ENCODE data around the gene LTF. TPM values are rescaled to one million over a fixed set of nuclear protein-coding genes. Genes with fewer than 3 reads are reported as not detected.
A peak's percentile ranks its signal among the peaks of the same experiment; 100 is the strongest.

Gene LTF
- total and polyA plus RNA-seq, 9 of the 15 experiments (the other 6 are each of a cell fraction or from before 2014, with no cell fraction given) = 0.07 TPM; not detected in 8

DNA sequence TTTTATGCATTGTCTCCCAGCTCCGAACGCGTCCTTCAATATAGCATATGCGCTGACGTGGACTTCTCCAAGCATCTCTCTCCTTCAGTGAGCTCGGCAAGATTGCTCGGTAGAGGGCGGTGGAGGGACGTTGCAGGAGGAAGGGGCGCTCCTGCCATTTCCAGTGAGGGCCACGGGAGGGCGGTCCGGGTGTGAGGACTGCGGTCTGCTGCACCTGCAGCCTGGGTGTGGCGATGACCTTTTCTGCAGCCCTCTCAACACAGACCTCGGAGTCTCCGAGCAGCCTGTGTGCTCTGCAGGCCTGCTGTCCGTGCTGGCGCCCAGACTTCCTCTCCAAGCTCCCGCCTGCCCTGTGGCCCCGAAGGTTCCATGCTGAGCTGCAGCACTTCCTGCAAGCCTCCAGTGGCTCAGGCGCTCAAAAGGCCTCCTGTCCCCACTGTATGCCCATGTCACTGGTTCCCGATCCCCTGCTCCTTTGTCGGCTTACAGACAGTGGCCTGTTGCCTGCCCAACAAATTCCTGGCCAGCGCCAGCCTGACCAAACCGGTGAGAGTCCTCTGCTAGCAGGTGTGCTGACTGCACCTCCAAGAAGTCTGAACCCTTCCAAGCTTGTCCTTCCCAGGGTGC lies 24.1 kb upstream of the LTF start (continued):
- TF ChIP-seq, protein P1, sequence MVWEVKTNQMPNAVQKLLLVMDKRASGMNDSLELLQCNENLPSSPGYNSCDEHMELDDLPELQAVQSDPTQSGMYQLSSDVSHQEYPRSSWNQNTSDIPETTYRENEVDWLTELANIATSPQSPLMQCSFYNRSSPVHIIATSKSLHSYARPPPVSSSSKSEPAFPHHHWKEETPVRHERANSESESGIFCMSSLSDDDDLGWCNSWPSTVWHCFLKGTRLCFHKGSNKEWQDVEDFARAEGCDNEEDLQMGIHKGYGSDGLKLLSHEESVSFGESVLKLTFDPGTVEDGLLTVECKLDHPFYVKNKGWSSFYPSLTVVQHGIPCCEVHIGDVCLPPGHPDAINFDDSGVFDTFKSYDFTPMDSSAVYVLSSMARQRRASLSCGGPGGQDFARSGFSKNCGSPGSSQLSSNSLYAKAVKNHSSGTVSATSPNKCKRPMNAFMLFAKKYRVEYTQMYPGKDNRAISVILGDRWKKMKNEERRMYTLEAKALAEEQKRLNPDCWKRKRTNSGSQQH (CRISPR knock-in tag; IDR thresholded peaks at IDR 0.05) = no peak
- no peak for TF ChIP-seq BRD4 (IDR thresholded peaks at IDR 0.05)

DNA sequence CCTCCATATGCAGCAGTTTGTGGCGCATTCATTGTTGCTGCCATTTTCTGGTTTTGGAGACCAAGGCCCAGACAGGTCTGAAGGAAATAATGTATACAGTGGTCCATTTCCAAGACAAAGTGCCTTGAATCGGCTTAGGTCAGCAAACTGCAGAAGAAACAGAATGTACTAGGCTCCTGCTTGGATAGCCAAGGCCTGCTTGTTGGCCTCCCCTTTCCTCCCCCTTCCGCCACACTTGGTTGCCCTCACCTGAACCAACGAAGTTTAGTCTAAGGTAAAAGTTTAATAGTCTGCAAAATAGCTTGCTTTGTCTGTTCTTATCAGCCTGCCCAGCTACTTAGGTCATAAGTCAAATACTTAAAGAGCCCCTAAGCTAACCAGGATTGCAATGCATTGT lies 21.1 kb upstream of the LTF start:
- H3K4me2 ChIP-seq (ENCODE audit: insufficient read depth, low read length) = no peak overlapping the region
- in situ Hi-C loops (cut with MboI) = loop anchor here (5.0 kb wide), 1 partner anchor 72 kb away; no protein-coding TSS in a partner anchor
- FAIRE-seq (no peak), ATAC-seq (no peak), DNase-seq (ENCODE audit: extremely low read depth in 1 of 4, low spot score in 3 of 4) (no peak)
- ChIA-PET POLR2A (interaction anchor here (0.6 to 1.5 kb wide), 3 partner anchors 72 to 144 kb away, joined by 3 to 6 read pairs (median 3); no protein-coding TSS in a partner anchor), CTCF (ENCODE audit: low intra/inter-chr PET ratio) (interaction anchor here (1.7 to 7.1 kb wide), 2 partner anchors 72 to 73 kb away, joined by 6 to 177 read pairs; no protein-coding TSS in a partner anchor)
- H3K4me3 ChIP-seq = no peak overlapping the region
- BruUV-seq (replicated peaks) = no TSS peak
- peaks cover 3 to 4% of the 10 kb centered on the region in 2 experiments; a peak in 3 of 5 replicates for H3K27me3 ChIP-seq (ENCODE audit: control insufficient read depth in 2 of 2, insufficient read depth in 2 of 2, low read length in 2 of 2)
- no peaks in the 10 kb centered on the region for H3K36me3 ChIP-seq (ENCODE audit: control insufficient read depth, insufficient read depth, low read length)
- no peaks in the 10 kb centered on the region for H3K9me3 ChIP-seq (replicated peaks; ENCODE audit: control insufficient read depth, insufficient read depth, low read depth, low read length)
- no peaks in the 10 kb centered on the region for H3K79me2 ChIP-seq (ENCODE audit: control insufficient read depth, insufficient read depth, low read length)
- 37% methylated on average over 4 of the region's 4 CpGs for WGBS (ENCODE audit: insufficient coverage, low coverage, missing lambda C conversion rate)
- 0 out of 2 replicates have a peak, but pooled peaks cover 3% of the 10 kb centered on the region for H4K20me1 ChIP-seq (replicated peaks; ENCODE audit: control insufficient read depth, insufficient read depth, low read length)
- H2AFZ ChIP-seq (ENCODE audit: low read depth, low read length) = 0 out of 2 replicates have a peak overlapping the region, but pooled peaks have one; percentile 21
- H3K9me1 ChIP-seq (ENCODE audit: control insufficient read depth, insufficient read depth, low read length) = peaks cover 2% of the 10 kb centered on the region
- H3K4me1 ChIP-seq (replicated peaks in 1 of 2; ENCODE audit: control insufficient read depth in 2 of 2, insufficient read depth in 2 of 2, low read length in 2 of 2) = peaks cover 15 to 18% of the 10 kb centered on the region in 2 experiments; a peak in 4 of 5 replicates
- no peak overlapping the region for H3K9ac ChIP-seq (ENCODE audit: insufficient read depth in 1 of 2, low read depth in 2 of 2, low read length in 2 of 2)
- intact Hi-C loops (cut with micrococcal nuclease) = no loop called here
- H3K27ac ChIP-seq (ENCODE audit: extremely low read depth, low read depth, low read length) = no peak overlapping the region
- TF ChIP-seq NR2C2 (CRISPR knock-in tag; IDR thresholded peaks at IDR 0.05) (no peak), NR2C2 (tag; IDR thresholded peaks at IDR 0.05) (peak; percentile 36; the same call in 1 of the 2 replicates), PTRF (tag; IDR thresholded peaks at IDR 0.05) (no peak)
- TF ChIP-seq, protein P2, sequence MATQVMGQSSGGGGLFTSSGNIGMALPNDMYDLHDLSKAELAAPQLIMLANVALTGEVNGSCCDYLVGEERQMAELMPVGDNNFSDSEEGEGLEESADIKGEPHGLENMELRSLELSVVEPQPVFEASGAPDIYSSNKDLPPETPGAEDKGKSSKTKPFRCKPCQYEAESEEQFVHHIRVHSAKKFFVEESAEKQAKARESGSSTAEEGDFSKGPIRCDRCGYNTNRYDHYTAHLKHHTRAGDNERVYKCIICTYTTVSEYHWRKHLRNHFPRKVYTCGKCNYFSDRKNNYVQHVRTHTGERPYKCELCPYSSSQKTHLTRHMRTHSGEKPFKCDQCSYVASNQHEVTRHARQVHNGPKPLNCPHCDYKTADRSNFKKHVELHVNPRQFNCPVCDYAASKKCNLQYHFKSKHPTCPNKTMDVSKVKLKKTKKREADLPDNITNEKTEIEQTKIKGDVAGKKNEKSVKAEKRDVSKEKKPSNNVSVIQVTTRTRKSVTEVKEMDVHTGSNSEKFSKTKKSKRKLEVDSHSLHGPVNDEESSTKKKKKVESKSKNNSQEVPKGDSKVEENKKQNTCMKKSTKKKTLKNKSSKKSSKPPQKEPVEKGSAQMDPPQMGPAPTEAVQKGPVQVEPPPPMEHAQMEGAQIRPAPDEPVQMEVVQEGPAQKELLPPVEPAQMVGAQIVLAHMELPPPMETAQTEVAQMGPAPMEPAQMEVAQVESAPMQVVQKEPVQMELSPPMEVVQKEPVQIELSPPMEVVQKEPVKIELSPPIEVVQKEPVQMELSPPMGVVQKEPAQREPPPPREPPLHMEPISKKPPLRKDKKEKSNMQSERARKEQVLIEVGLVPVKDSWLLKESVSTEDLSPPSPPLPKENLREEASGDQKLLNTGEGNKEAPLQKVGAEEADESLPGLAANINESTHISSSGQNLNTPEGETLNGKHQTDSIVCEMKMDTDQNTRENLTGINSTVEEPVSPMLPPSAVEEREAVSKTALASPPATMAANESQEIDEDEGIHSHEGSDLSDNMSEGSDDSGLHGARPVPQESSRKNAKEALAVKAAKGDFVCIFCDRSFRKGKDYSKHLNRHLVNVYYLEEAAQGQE (IDR thresholded peaks at IDR 0.05; ENCODE audit: borderline replicate concordance) = no peak
- TF ChIP-seq, protein P2 (CRISPR knock-in tag; IDR thresholded peaks at IDR 0.05; ENCODE audit: low read depth) = no peak

Measured in K562 (cell line).